Endothelial cell of umbilical vein (primary cell): ENCODE results near the gene NAA16. TPM values are rescaled to one million over a fixed set of nuclear protein-coding genes. Genes with fewer than 3 reads are reported as not detected.
A peak's percentile ranks its signal among the peaks of the same experiment; 100 is the strongest.

Experiments used
- BruUV-seq: library from RNA; stranded (reverse); fragments of 400-500 nt; replicated peaks from 2 replicates; lab custom pipeline; 2021; lab: Mats Ljungman, UMichigan
- CTCF ChIA-PET: fragments of 300-600, 350-600 bp; sonication (Branson Sonifier 250); formaldehyde crosslinking; loops from one replicate; lab custom pipeline; 2021; ENCODE audit warnings: antibody characterized with exemption, inconsistent platforms; lab: Charles Lee
- POLR2A ChIA-PET: fragments of 300-600, 350-600 bp; sonication (Branson Sonifier 250); formaldehyde crosslinking; loops from one replicate; lab custom pipeline; 2021; ENCODE audit warnings: antibody characterized with exemption, inconsistent platforms; lab: Charles Lee
- DNase-seq: peaks from one replicate; pipeline ENCODE4 v3.0.0-alpha.2; 2011; ENCODE audit warnings: low read depth, low spot score
- FAIRE-seq: peaks from 2 replicates; lab custom pipeline; 2011; peaks lifted over from hg19 to GRCh38; lab: Jason Lieb, UNC
- H2AFZ ChIP-seq: 2 replicates; pipeline ENCODE4 v1.6.0; 2012; ENCODE audit warnings: low read depth, low read length, control low read depth, inconsistent platforms
- H3K27ac ChIP-seq: 2 replicates; pipeline ENCODE4 v1.5.1; 2011; ENCODE audit warnings: low read depth, mild to moderate bottlenecking, control low read depth, low read length, moderate library complexity; ENCODE audit not compliant: insufficient read depth
- H3K27me3 ChIP-seq, 2 experiments: 2 replicates each; pipeline versions ENCODE4 v1.6.0 to v1.6.1; 2011; ENCODE audit warnings: low read length in 2 of 2, mixed read lengths in 1 of 2; ENCODE audit not compliant: control insufficient read depth in 2 of 2, insufficient read depth in 2 of 2
- H3K36me3 ChIP-seq, 2 experiments: 2 replicates in 1 of 2; 3 replicates in 1 of 2; pipeline ENCODE4 v1.5.1; 2011; ENCODE audit warnings: low read length in 2 of 2, mild to moderate bottlenecking in 1 of 2, moderate library complexity in 1 of 2; ENCODE audit not compliant: control insufficient read depth in 2 of 2, insufficient read depth in 2 of 2; ENCODE audit errors: extremely low read depth in 1 of 2
- H3K4me1 ChIP-seq: 3 replicates; pipeline ENCODE4 v1.5.1; 2011; ENCODE audit warnings: mild to moderate bottlenecking, low read length; ENCODE audit not compliant: control insufficient read depth, insufficient read depth; ENCODE audit errors: extremely low read depth
- H3K4me2 ChIP-seq: 2 replicates; pipeline ENCODE4 v1.6.1; 2011; ENCODE audit warnings: low read length, control low read depth, mixed read lengths; ENCODE audit not compliant: insufficient read depth
- H3K4me3 ChIP-seq, 3 experiments: fragments of 200-600 bp in 1 of 3; sonication (generic), shearing (Covaris generic) in 1 of 3; replicated peaks in 1 of 3; 2 replicates each; pipeline ENCODE4 v1.5.1; 2011 to 2016; ENCODE audit warnings: control low read depth in 3 of 3, low read length in 3 of 3, mild to moderate bottlenecking in 2 of 3, inconsistent platforms in 1 of 3, low read depth in 1 of 3, moderate library complexity in 1 of 3; ENCODE audit not compliant: insufficient read depth in 1 of 3
- H3K79me2 ChIP-seq: 2 replicates; pipeline ENCODE4 v1.6.0; 2012; ENCODE audit warnings: low read length, inconsistent platforms; ENCODE audit not compliant: control insufficient read depth, insufficient read depth
- H3K9ac ChIP-seq: replicated peaks from 2 replicates; pipeline ENCODE3; 2011; ENCODE audit warnings: low read length, control low read depth; ENCODE audit not compliant: insufficient read depth; ENCODE audit errors: extremely low read depth
- H3K9me1 ChIP-seq: replicated peaks from 3 replicates; pipeline ENCODE4 v1.6.0; 2011; ENCODE audit warnings: mild to moderate bottlenecking, low read length; ENCODE audit not compliant: control insufficient read depth, insufficient read depth; ENCODE audit errors: extremely low read depth
- H3K9me3 ChIP-seq: replicated peaks from 2 replicates; pipeline ENCODE4 v1.5.1; 2012; ENCODE audit warnings: low read length, inconsistent platforms; ENCODE audit not compliant: control insufficient read depth, insufficient read depth
- H4K20me1 ChIP-seq: replicated peaks from 2 replicates; pipeline ENCODE3; 2011; ENCODE audit warnings: mild to moderate bottlenecking, low read length; ENCODE audit not compliant: control insufficient read depth, insufficient read depth; ENCODE audit errors: extremely low read depth
- CTCF ChIP-seq, 2 donors: IDR thresholded peaks; 1 replicate in 1 of 2; 2 replicates in 1 of 2; pipeline ENCODE4 v1.5.1; 2011; ENCODE audit warnings: low read length in 2 of 2, mild to moderate bottlenecking in 2 of 2, moderate library complexity in 2 of 2, control low read depth in 1 of 2, inconsistent platforms in 1 of 2, low read depth in 1 of 2; ENCODE audit not compliant: insufficient read depth in 1 of 2; ENCODE audit errors: extremely low read depth in 1 of 2
- EZH2 ChIP-seq: IDR thresholded peaks from 2 replicates; pipeline ENCODE4 v1.6.1; 2012; ENCODE audit warnings: borderline replicate concordance, low read depth, mild to moderate bottlenecking, moderate library complexity, low read length, inconsistent platforms; ENCODE audit not compliant: severe bottlenecking
- FOS ChIP-seq: IDR thresholded peaks from 2 replicates; pipeline ENCODE4 v1.6.1; 2011; ENCODE audit warnings: mild to moderate bottlenecking, low read length, moderate library complexity, borderline replicate concordance; ENCODE audit not compliant: insufficient read depth
- GATA2 ChIP-seq: IDR thresholded peaks from 2 replicates; pipeline ENCODE4 v1.7.0; 2011; ENCODE audit warnings: low read depth, mild to moderate bottlenecking, moderate library complexity, mixed read lengths, low read length; ENCODE audit not compliant: insufficient read length, insufficient read depth
- JUN ChIP-seq: IDR thresholded peaks from 2 replicates; pipeline ENCODE4 v1.6.1; 2011; ENCODE audit warnings: borderline replicate concordance, low read depth; ENCODE audit not compliant: insufficient read length, insufficient read depth
- MAX ChIP-seq: IDR thresholded peaks from 2 replicates; pipeline ENCODE4 v1.6.1; 2011; ENCODE audit not compliant: insufficient read depth, insufficient read length
- MYC ChIP-seq: IDR thresholded peaks from one replicate; pipeline ENCODE4 v1.6.1; 2011; ENCODE audit warnings: mild to moderate bottlenecking, low read depth, low read length
- POLR2A ChIP-seq: IDR thresholded peaks from 2 replicates; pipeline ENCODE4 v1.6.1; 2012; ENCODE audit warnings: low read depth, mild to moderate bottlenecking, control low read depth, low read length
- POLR2AphosphoS5 ChIP-seq: IDR thresholded peaks from 2 replicates; pipeline ENCODE4 v1.6.1; 2012; ENCODE audit warnings: low read depth, mild to moderate bottlenecking, control low read depth, low read length, moderate library complexity; ENCODE audit not compliant: insufficient read depth
- dilution Hi-C: fragments of 300-500 bp; cut with MboI; formaldehyde crosslinking; loops from one replicate; pipeline ENCODE4 v1.15.0; 2019; ENCODE audit warnings: low sequenced_read_pairs; ENCODE audit not compliant: extremely low pct_ligation_motif_present
- intact Hi-C: fragments of 100-400 bp; cut with micrococcal nuclease; formaldehyde crosslinking; loops from one replicate; pipeline ENCODE4 v1.10.0; 2022
- polyA plus RNA-seq, 4 experiments: library from polyadenylated mRNA; depleted of rRNA in 3 of 4; stranded (reverse) in 3 of 4; unstranded in 1 of 4; fragments of >200 nt; gene quantifications; 2 replicates each; pipeline versions ENCODE4 v1.2.1 to v1.2.3, GENCODE V29; 2011 to 2012; ENCODE audit warnings: missing spikeins in 1 of 4
- total RNA-seq: library from RNA; stranded (reverse); gene quantifications from 2 replicates; pipeline ENCODE4 v1.2.3, GENCODE V29; 2021

Gene NAA16
- total and polyA plus RNA-seq, 2 donors (not counting 3 experiments of a cell fraction or from before 2014, with no cell fraction given) = 8.6 to 26.1 TPM

- no peak overlapping the region for H3K9ac ChIP-seq
- H3K9me1 ChIP-seq = no peaks in the 10 kb centered on the region
- DNase-seq = peak; percentile 72
- H2AFZ ChIP-seq = no peak overlapping the region
- BruUV-seq = no TSS peak
- dilution Hi-C loops = no loop called here
- H3K9me3 ChIP-seq = no peaks in the 10 kb centered on the region
- H3K4me3 ChIP-seq = no peak overlapping the region
- intact Hi-C loops = no loop called here
- H3K27me3 ChIP-seq = peaks cover 0 to 2% of the 10 kb centered on the region in 2 experiments
- no peak overlapping the region for H3K4me2 ChIP-seq
- no peaks in the 10 kb centered on the region for H3K36me3 ChIP-seq
- ChIA-PET POLR2A (no interaction called here), CTCF (interaction anchor here (1.4 kb wide), 1 partner anchor 235 kb away, joined by 3 read pairs; no protein-coding TSS in a partner anchor)
- no peaks in the 10 kb centered on the region for H3K4me1 ChIP-seq
- no peak overlapping the region for H3K27ac ChIP-seq
- no peaks in the 10 kb centered on the region for H3K79me2 ChIP-seq
- no peak for TF ChIP-seq MYC
- no peak for TF ChIP-seq JUN
- no peak for TF ChIP-seq MAX
- no peak for TF ChIP-seq POLR2A
- no peak for TF ChIP-seq EZH2
- no peak for TF ChIP-seq GATA2
- no peak for TF ChIP-seq POLR2AphosphoS5
- no peak for TF ChIP-seq CTCF (IDR thresholded peaks at IDR 0.05; ENCODE audit: extremely low read depth in 1 of 2, insufficient read depth in 1 of 2, low read depth in 1 of 2, low read length in 2 of 2)
- TF ChIP-seq FOS = no peak
- FAIRE-seq = no peak
- no peaks in the 10 kb centered on the region for H4K20me1 ChIP-seq
These were observed 107.0 kb downstream of the NAA16 start for GRCh38 chr13:41418027-41418426.
